Umbilical cord (tissue), 2 donors: ENCODE data around the gene PRDM16. TPM values are rescaled to one million over a fixed set of nuclear protein-coding genes. Genes with fewer than 3 reads are reported as not detected.
A peak's percentile ranks its signal among the peaks of the same experiment; 100 is the strongest.
"Not testable (repeated sequence)": the region's sequence is repeated elsewhere in the genome, so short reads cannot be mapped to it uniquely, and the experiment has no call there.

Source experiments
- DNase-seq: peaks from one replicate; pipeline ENCODE4 v3.0.0-alpha.2; 2015; ENCODE audit warnings: low spot score
- total RNA-seq: library from RNA; depleted of rRNA; stranded (reverse); fragments of >200 nt; gene quantifications from one replicate; pipeline ENCODE4 v1.2.3, GENCODE V29; 2014; ENCODE audit warnings: low replicate concordance; ENCODE audit not compliant: insufficient read depth

The PRDM16 gene
- total RNA-seq, 1 donor from 2014 or later: 6.3 TPM

DNA sequence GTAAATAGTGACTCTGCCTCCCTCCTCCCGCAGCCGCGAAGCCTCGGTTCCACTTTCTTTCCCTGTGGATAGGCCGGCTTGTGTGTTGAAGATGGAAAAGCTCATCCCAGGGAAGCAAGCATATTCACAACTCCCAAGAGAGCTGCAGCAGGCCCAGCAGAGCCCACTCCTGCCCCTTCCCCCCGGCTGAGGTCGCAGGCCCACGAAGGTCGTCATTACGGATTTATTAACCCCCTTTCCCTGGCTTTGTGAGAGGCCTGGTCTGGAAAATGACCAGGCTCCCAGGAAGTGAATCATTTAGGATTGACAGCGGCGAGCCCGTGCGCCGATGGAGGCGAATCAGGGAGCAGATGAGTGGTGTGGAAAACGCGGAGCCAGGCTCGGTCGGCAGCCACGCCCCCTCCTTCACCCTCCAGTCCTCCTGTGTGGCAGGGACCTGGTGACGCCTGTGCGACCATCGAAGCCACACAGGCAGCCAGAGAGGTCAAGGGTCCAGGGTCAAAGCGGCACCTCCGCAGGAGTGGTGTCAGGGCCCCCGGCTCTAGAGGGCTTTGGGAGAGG is 93.4 kb downstream of the PRDM16 start:
- DNase-seq: no peak

DNA sequence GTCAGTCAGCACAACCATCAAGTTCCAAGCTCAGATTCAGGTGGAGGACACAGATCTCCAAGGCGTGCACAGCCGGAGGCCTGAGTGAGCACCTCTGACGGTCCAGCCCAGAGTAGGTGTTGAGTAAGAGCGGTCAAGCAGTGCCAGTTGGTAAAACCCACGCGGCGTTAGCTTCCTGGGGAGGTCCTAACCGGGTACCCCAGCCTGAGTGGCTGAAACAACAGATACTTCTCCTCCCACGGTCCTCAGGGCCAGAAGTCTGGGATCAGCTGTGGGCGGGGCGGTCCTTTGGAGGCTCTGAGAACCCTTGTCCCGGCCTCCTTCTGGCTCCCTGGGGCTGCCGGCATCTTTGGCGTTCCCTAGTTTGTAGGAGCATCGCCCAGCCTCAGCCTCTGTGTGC is 94.4 kb downstream of the PRDM16 start:
- no peak for DNase-seq

DNA sequence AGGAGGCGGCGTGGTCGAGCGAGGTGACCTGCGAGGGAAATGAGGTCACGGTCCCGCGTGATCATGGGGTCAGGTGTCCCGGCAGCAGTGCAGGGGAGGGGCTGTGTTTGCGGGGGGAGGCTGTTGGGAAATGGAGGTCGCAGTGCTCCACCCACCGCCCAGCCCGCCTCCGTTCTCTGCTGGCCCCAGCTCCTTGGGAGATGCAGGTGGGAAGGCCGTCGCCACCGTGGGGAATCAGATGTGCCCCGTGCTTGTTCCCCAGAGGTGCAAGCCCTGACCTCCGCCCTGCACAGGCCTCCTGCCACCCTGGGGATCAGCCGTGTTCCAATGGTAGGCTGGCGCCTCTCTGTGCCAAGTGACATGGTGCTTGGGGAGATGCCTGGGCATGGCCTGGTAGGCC is 95.7 kb downstream of the PRDM16 start:
- DNase-seq: no peak

DNA sequence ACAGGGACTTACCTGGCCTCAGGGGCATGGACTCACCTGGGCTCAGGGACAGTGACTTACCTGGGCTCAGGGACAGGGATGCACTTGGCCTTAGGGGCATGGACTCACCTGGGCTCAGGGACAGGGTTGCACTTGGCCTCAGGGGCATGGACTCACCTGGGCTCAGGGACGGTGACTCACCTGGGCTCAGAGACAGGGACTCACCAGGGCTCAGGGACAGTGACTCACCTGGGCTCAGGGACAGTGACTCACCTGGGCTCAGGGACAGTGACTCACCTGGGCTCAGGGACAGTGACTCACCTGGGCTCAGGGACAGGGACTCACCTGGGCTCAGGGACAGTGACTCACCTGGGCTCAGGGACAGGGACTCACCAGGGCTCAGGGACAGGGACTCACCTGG is 96.2 kb downstream of the PRDM16 start:
- not testable (repeated sequence) for DNase-seq

DNA sequence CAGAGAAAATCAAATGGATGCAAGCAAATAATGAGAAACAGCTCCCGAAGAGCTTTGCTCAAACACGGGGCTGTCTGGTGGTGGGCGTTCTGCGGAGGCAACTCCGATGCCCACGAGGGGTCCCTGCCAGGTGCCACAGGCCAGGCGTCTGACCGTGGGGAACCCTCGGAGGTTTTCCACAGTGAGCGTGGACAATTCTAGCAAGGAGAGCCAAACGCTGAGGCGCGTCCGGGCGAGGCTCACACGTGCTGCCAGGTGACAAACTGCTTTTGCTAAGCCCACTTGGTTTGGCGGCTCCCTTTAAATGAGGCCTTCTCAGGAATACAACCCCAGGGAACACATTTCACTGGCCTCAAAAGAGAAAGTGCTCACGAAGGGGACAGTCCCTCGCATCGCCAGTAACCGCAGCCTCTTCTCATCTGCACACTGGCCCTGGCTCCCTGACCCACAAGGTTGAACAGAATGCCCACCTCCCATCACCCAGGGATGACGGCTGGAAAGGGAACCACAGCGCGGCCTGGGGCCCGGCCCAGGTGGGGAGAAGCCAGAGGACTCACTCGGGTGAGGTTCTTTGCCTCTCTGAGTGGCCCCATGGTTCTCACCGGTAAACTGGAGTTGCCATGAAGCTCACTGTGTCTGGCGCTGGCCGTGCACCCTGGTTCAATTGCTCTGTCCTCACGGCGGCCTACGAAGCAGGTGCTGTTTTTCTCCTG is 97.4 kb downstream of the PRDM16 start:
- DNase-seq: no peak

DNA sequence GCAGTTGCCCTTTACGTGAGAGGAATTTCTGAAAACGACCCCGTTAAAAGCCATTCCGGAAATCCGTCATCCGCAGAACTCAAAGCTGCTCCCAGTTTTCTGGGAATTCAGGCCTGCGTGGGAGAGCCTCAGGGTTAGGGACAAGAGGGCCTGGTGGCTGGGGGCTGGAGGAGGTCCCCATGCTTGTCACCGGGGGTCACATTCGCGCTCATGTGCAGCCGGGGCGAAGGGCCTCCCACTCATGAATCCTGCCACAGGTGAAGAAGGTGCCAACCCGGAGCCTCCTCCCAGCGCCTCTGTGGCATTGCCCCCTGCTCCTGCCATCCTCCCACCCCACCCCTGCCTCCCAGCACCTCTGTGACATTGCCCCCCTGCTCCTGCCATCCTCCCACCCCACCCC is 98.3 kb downstream of the PRDM16 start:
- no peak for DNase-seq

DNA sequence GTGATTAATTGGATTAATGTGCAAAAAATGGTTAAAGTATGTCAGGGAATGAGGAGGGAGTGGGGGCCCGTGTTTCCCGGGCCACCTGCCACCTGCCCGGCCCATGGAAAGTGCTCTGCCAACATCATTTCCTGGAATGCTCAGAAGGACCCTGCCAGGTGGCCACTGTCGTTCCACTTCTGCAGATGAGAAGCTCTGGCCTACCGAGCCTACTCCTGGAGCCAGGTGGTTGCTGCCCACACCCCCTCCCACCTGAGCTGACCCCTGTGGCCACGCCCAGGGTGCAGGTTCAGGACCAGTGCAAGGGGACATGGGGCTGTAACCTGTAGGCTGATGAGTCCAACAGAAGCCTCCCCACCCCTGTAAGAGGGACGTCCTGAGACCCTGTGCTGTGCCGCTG is 99.7 kb downstream of the PRDM16 start:
- DNase-seq: no peak

DNA sequence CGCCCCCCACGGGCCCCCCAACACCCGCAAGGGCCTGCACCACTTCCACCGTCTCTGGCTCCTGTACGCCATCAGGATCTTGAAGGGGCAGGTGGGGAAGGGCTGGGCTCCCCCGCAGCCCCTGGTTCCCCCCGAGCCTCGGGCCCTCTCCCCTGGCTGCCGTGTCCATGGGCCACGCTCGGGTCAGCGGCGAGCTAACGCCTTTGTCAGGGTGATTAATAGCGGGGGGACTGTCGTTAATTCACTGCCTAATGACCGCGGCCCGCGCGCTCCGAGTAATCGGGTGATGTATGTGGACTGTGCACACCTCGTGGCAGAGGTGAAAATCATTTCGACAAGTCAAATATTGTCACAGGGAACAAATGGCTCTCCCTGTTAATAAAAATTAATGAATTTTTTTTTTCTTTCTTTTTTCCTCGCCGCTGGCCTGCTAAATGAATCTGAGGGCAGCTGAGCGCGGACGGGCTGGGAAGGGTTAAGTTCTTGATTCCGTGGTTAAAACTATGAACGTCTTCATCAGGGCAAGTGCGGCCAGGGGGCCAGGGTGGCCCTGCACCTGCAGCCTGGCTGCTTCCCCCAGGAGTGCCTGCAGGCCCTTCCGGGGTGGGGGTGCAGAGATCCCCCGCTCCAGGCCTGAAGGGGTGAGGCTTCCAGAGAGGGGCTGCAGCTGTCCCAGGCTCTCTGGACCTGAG is 100.8 kb downstream of the PRDM16 start:
- DNase-seq: no peak

DNA sequence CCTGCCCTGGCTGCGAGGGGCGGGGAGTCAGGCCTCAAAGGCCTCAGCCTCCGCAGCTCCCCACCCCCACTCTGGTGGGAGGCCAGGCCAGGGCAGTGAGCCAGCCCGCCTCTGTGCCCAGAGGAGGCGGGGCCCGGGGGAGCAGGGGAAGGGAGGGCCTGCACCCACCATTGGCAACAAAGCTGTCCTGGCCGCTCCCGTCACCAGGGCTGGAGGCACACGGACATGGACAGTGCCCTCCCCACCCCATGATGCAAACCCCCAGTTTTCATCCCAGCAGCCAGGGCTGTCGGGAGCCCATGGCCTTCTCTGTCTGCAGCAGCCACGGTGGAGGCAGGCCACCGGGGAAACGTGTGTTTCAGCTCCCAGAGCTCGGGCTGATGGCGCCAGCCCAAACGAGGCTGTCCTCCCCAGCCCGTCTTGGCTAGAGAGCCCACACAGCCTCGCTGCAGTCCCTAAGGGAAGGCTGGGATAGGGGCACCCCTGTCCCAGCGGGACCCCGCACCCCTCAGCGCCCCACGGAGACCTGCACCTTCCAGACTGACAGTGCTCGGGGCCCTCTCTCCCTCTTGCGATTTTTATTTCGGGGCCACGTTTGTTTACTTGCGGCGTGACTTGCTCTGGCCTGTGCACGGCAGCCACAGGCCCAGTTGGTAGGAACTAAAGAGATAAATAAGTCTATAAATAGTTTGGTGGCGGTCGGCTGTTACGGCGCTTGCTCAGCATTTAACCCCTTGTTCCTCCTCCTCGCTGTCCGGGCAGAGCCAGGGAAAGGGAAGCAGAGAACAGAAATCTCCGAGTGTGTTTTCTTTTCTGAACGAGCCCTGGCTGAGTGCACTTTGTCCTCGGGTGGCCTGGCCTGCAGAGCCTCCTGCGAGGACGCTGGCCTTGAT is 101.8 kb downstream of the PRDM16 start:
- peak; percentile 82 for DNase-seq

DNA sequence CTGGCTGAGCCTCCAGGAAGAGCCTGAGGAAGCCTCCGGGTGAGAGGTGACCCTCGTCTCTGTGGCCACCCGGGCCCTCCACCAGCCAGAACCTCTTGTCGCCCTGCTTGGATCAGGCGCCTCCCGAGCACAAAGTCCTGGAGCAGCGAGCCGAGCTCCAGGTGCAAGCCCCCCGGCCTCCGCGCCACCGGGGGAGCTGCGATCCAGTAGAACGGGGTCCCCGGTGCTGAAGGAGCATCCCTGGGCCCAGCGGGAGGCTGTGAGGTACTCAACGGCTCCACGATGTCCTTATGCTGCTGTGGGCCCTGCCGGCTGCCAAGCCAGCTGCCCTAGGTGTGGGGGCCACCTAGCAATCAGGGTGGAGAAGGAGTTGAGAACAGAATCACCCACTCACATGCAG is 102.8 kb downstream of the PRDM16 start:
- DNase-seq: no peak

DNA sequence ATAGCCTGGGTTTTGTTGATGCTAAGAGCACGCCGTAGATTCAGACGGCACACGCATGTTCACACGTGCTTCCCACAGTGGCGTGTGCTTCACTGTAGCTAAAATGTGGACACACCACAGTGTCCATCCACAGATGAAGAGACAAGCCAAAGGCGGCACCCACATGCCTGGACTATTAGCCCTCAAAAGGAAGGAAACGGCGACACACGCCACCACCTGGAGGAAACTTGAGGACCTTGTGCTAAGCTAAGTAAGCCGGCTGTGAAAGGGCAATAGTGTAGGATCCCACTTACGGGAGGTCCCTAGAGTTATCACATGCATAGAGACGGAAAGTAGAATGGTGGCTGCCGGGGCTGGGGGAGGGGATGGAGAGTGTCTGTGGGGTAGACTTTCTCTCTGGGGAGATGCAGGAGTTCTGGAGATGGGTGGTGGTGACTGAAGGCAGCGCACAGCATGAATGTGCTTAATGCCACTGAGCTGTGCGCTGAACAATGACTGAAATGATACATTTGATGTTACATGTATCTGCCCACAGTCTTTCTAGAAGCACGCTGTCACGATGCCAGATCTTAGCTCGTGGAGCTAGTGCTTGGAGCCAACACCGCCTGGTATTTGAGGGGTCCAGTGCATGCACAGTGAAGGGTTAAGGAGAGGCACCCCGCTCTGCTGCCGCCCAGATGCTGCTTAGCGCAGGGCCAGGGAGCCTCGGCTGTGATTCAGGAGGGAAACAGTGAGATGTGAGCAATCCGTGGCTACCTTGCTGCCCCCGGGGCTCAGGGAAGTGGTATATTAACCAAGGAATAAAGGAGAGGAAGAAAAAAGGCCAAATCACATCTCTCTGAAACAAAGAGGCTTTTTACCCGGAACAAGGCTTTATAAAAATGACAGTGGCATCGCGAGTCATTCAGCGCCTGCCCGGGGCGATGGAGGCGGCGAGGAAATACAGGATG is 103.7 kb downstream of the PRDM16 start:
- DNase-seq: no peak

DNA sequence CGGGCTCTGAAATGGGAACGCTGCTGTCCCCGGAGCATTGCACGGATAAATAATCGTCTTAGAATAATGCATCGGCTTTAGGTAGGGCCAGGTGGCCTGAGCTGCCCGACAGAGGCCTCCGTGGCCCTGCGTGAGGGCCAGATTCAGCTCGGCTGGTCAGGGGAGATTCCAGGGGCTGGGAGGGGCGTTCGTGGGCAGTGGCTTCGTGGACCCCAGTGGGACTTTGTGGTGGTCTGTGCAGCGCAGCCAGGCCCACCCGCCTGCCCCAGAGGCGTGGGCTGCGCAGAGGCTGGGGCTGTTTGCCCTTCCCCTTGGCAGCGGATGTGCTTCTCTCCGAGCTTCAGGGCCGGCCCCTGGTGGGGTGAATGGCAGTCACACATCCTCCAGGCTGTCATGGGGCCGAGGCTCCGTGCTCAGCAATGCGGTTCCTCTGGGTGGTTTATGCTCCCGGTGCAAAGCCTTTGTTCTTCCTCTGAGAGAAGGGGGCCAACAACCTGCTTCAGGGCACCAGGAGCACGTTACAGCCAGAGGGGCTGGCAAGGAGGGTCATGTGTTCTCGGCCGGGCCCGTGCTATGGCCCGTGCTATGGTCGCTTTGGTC is 104.5 kb downstream of the PRDM16 start:
- DNase-seq: no peak

DNA sequence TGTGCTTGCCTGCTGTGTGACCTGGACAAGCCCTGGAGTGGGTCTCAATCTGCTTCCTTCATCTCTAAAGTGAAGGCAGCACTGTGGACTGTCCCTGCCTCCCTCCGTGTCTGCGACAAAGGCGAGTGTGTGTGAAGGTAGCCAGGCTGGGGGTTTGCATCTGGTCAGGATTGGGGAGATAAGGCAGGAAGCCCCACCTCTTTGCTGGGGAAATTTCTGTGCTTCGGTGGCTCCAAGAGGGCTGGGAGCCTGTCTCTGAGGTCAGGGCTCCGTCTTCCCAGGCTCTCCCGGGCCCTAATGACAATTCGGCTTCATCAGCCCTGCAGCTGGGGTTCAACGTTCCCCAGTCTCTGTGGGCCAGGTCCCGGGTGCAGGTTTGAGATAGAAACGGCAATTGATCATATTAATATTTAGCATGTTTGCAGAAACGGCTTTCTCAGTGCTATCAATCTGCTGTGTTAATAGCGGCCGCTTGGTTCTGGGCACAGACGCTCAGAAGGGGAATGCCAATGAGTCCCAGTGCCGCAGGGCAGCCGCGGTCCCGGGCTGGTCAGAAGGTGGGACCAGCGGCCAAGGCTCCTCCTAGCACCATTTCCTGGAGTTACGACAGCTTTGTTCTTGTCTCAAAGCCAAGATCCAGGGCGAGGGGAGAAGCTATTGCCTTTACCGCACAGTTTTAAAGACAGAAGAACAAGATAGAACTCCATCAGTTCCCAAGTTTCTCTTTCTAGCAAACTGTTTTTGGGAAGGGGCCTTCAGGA is 105.7 kb downstream of the PRDM16 start:
- DNase-seq: peak; percentile 81

DNA sequence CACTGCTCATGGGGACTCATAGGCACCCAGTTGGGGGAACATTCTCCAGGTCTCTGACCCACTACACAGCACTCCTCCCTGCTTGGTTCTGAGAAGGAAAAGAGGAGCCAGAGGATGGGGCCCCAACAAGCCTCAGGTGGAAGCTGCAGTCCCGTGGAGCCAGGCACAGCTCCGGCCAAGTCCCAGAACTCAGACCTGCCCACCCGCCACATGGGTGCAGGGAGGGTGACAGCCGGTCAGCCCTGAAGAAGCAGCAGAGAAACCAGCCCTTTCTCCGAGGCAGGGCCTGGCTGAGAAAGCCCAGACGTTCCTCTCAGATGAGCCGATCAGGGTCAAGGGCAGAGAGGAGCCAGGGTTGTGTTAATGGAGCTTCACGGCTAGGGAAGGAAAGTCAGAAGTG is 106.5 kb downstream of the PRDM16 start:
- DNase-seq: no peak

DNA sequence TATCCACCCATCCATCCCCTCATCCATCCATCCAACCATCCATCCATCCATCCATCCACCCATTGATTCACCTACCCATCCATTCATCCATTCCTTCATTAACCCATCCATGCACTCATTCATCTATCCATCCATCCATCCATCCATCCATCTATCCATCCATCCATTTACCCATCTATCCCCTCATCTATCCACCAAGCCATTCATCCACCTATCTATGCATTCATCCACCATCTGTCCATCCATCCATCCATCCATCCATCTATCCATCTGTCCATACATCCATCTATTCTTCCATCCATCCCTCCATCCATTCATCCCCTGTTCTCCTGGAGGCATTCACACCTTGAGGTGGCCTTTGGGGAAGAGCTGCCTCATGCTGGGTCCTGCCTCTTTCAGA is 107.0 kb downstream of the PRDM16 start:
- no peak for DNase-seq

DNA sequence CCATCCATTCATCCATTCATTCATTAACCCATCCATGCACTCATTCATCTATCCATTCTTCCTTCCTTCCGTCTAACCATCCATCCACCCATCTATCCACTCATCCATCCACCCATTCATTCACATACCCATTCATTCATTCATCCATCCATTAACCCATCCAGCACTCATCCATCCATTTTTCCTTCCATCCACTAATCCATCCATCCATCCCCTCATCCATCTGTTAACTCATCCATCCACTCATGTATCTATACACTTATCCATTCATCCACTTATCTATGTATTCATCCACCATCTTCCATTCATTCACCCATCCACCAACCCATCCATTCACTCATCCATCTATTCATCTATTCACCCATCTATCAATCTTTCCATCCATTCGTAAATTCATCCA is 107.8 kb downstream of the PRDM16 start:
- DNase-seq: no peak

DNA sequence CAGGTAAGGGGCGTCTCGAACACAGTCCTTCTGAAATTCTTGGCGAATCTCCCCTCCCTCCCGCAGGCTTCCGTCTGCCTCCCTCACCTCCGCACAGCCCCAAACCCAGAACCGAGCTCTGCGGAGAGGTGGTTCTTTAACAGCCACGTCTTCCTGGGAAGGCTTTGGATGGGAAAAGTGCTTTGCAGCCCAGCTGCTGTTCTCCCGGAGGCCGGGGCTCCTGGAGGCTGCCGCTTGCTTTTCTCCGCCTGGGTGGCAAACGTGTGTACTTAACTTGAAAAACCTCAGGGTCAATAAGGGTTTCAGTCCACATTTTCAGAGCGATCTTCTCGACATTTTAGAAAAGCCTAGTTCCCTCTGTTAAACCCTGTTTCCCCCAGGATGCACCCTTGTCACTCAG is 109.3 kb downstream of the PRDM16 start:
- no peak for DNase-seq

DNA sequence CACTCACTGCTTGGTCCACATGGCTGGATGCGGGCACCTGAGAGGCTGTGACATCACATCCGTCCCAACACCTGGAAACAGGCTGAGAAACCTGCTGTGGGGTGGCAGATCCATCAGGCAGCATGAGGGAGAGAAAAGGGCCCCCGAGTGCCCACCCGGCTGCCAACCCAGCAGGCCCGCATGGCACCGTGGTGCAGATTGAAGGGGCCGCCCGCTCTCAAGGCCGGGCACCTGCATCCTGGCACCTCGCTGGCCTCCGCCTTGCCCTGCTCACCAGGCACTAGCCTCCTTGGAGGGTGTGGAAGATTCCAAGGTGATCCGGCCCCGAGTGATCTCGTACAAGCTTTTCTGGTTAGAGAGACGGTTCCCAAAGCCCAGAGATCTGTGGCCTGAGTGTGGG is 110.5 kb downstream of the PRDM16 start:
- DNase-seq: no peak

DNA sequence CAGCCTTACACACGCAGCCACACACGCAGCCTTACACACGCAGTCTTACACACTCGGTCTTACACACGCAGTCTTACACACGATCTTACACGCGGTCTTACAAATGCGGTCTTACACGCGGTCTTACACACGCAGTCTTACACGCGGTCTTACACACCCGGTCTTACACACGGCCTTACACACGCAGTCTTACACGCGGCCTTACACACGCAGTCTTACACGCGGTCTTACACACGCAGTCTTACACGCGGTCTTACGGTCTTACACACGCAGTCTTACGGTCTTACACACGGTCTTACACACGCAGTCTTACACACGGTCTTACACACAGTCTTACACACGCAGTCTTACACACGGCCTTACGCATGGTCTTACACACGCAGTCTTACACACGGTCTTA is 111.9 kb downstream of the PRDM16 start:
- DNase-seq: no peak

DNA sequence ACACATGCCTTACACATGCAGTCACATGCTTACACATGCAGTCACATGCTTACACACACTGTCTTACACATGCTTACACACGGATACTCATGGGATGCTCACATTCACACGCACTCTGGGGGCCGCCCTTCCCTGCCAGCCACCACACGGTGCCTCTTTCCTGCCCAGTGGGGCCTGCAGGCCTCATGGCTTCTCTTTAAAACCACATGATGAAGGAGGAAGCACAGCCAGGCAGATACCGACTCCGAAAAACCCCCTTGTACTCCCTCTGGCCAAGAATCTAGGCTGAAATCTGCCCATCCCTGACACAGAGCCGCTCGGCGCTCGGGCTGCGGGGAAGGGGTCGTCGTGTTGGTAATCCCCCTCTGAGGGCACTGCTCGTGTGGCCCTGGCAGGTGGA is 113.0 kb downstream of the PRDM16 start:
- DNase-seq: no peak
